Gastrocnemius medialis (tissue), 4 donors: ENCODE results near the gene KPNA6.

Source experiments
- POLR2A ChIP-seq, 2 donors: fragments of 450-650 bp; IDR thresholded peaks; one replicate each; pipeline ENCODE4 v1.6.1; 2017; ENCODE audit warnings: antibody characterized with exemption in 2 of 2, mild to moderate bottlenecking in 2 of 2, moderate library complexity in 2 of 2
- TF ChIP-seq, protein P1 (sequence below), 5 experiments: fragments of 450-650 bp in 3 of 5; fragments of 200-600 bp in 2 of 5; sonication (generic) in 2 of 5; IDR thresholded peaks in 4 of 5; conservative IDR thresholded peaks in 1 of 5; 1 replicate in 4 of 5; 2 replicates in 1 of 5; pipeline ENCODE4 v1.5.1; 2016 to 2019; ENCODE audit warnings: antibody characterized with exemption in 5 of 5, mild to moderate bottlenecking in 3 of 5, moderate library complexity in 3 of 5

DNA sequence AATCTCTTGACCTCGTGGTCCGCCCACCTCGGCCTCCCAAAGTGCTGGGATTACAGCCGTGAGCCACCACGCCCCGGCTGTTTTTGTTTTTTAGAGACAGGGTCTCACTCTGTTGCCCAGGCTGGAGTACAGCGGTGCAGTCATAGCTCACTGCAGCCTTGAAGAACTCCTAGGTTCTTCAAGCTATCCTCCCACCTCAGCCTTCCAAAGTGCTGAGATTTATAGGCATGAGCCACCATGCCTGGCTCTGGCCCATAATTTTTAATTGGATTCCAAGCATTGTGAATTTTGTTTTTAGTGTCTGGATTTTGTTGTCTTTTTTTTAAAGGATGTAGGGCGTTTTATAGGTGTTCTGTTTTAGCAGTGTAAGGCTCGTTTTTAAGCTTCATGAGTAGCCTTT, 43.0 kb downstream of the KPNA6 start:
- TF ChIP-seq, protein P1, sequence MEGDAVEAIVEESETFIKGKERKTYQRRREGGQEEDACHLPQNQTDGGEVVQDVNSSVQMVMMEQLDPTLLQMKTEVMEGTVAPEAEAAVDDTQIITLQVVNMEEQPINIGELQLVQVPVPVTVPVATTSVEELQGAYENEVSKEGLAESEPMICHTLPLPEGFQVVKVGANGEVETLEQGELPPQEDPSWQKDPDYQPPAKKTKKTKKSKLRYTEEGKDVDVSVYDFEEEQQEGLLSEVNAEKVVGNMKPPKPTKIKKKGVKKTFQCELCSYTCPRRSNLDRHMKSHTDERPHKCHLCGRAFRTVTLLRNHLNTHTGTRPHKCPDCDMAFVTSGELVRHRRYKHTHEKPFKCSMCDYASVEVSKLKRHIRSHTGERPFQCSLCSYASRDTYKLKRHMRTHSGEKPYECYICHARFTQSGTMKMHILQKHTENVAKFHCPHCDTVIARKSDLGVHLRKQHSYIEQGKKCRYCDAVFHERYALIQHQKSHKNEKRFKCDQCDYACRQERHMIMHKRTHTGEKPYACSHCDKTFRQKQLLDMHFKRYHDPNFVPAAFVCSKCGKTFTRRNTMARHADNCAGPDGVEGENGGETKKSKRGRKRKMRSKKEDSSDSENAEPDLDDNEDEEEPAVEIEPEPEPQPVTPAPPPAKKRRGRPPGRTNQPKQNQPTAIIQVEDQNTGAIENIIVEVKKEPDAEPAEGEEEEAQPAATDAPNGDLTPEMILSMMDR (IDR thresholded peaks at IDR 0.05 in 4 of 5, conservative IDR thresholded peaks at IDR 0.05 in 1 of 5), result no peak
- no peak for TF ChIP-seq POLR2A (IDR thresholded peaks at IDR 0.05)
